K562 (cell line): ENCODE data around the gene VSIG10L. TPM values are rescaled to one million over a fixed set of nuclear protein-coding genes. Genes with fewer than 3 reads are reported as not detected.

ENCODE experiments used
- ATAC-seq: fragments of 200-7000 bp; cut with Tn5 transposase; 3 replicates; pipeline ENCODE4 v1.9.1; 2020; ENCODE audit warnings: moderate library complexity
- BruUV-seq: library from RNA; stranded (reverse); fragments of 400-500 nt; replicated peaks from 2 replicates; lab custom pipeline; 2021; lab: Mats Ljungman, UMichigan
- CTCF ChIA-PET: fragments of 300-600 bp; formaldehyde crosslinking; extraction: SDS; loops from one replicate; lab custom pipeline; 2021; ENCODE audit warnings: low intra/inter-chr PET ratio; lab: Yijun Ruan, JAX
- POLR2A ChIA-PET: fragments of 300-600, 350-650 bp; sonication (Branson Sonifier 250); formaldehyde crosslinking; extraction: SDS; loops from one replicate; lab custom pipeline; 2021; ENCODE audit warnings: antibody characterized with exemption, inconsistent platforms; lab: Yijun Ruan, JAX
- DNase-seq, 4 experiments: peaks; one replicate each; pipeline versions ENCODE4 v3.0.0 to v3.0.0-alpha.2; 2011 to 2018; ENCODE audit warnings: low spot score in 3 of 4, mixed read lengths in 3 of 4; ENCODE audit errors: extremely low read depth in 1 of 4
- FAIRE-seq: peaks from 2 replicates; lab custom pipeline; 2011; peaks lifted over from hg19 to GRCh38; lab: Jason Lieb, UNC
- H2AFZ ChIP-seq: 2 replicates; pipeline ENCODE4 v1.6.0; 2011; ENCODE audit warnings: low read depth, low read length, control low read depth, inconsistent platforms
- H3K27ac ChIP-seq: fragments of 200-600 bp; 3 replicates; pipeline ENCODE4 v1.8.0; 2011; ENCODE audit warnings: low read depth, mild to moderate bottlenecking, control low read depth, inconsistent platforms, low read length, moderate library complexity, mixed read lengths; ENCODE audit errors: extremely low read depth
- H3K27me3 ChIP-seq, 2 experiments: fragments of 300-600 bp in 1 of 2; 2 replicates in 1 of 2; 3 replicates in 1 of 2; pipeline versions ENCODE4 v1.6.0 to v1.8.0; 2011; ENCODE audit warnings: inconsistent platforms in 2 of 2, low read length in 2 of 2, mild to moderate bottlenecking in 1 of 2, mixed read lengths in 1 of 2, moderate library complexity in 1 of 2; ENCODE audit not compliant: control insufficient read depth in 2 of 2, insufficient read depth in 2 of 2
- H3K36me3 ChIP-seq: fragments of 300-600 bp; 3 replicates; pipeline ENCODE4 v1.8.0; 2011; ENCODE audit warnings: mild to moderate bottlenecking, low read length, inconsistent platforms; ENCODE audit not compliant: control insufficient read depth, insufficient read depth
- H3K4me1 ChIP-seq, 2 experiments: fragments of 200-600 bp in 1 of 2; replicated peaks in 1 of 2; 2 replicates in 1 of 2; 3 replicates in 1 of 2; pipeline versions ENCODE4 v1.5.1 to v1.8.0; 2011; ENCODE audit warnings: inconsistent platforms in 2 of 2, low read length in 2 of 2, mild to moderate bottlenecking in 1 of 2, mixed read lengths in 1 of 2, moderate library complexity in 1 of 2; ENCODE audit not compliant: control insufficient read depth in 2 of 2, insufficient read depth in 2 of 2
- H3K4me2 ChIP-seq: 2 replicates; pipeline ENCODE4 v1.6.1; 2011; ENCODE audit warnings: low read length, control low read depth, inconsistent platforms, mixed read lengths; ENCODE audit not compliant: insufficient read depth
- H3K4me3 ChIP-seq: fragments of 200-600 bp; sonication (generic), shearing (Covaris generic); 2 replicates; pipeline ENCODE4 v1.5.1; 2016; ENCODE audit warnings: control low read depth, inconsistent platforms
- H3K79me2 ChIP-seq: fragments of 200-600 bp; 3 replicates; pipeline ENCODE4 v1.8.0; 2011; ENCODE audit warnings: low read length, inconsistent platforms; ENCODE audit not compliant: control insufficient read depth, insufficient read depth
- H3K9ac ChIP-seq, 2 experiments: 2 replicates each; pipeline versions ENCODE4 v1.6.0 to v1.6.1; 2011; ENCODE audit warnings: low read depth in 2 of 2, low read length in 2 of 2, control low read depth in 1 of 2, inconsistent platforms in 1 of 2, mild to moderate bottlenecking in 1 of 2, mixed read lengths in 1 of 2; ENCODE audit not compliant: insufficient read depth in 1 of 2
- H3K9me1 ChIP-seq: one replicate; pipeline ENCODE4 v1.6.0; 2011; ENCODE audit warnings: inconsistent platforms, mild to moderate bottlenecking, low read length, moderate library complexity; ENCODE audit not compliant: control insufficient read depth, insufficient read depth
- H3K9me3 ChIP-seq: replicated peaks from 2 replicates; pipeline ENCODE4 v1.5.1; 2011; ENCODE audit warnings: low read depth, low read length, inconsistent platforms; ENCODE audit not compliant: control insufficient read depth, insufficient read depth
- H4K20me1 ChIP-seq: replicated peaks from 2 replicates; pipeline ENCODE4 v1.6.1; 2011; ENCODE audit warnings: low read length, inconsistent platforms, mixed read lengths; ENCODE audit not compliant: control insufficient read depth, insufficient read depth
- EGR1 ChIP-seq: fragments of 450-650 bp; conservative IDR thresholded peaks from 2 replicates; pipeline ENCODE4 v1.6.1; 2017; ENCODE audit warnings: mild to moderate bottlenecking
- SIRT6 ChIP-seq: IDR thresholded peaks from one replicate; pipeline ENCODE4 v1.6.1; 2012; ENCODE audit warnings: low read depth, mild to moderate bottlenecking, control low read depth, inconsistent platforms, low read length, moderate library complexity
- XRCC4 ChIP-seq: IDR thresholded peaks from one replicate; pipeline ENCODE4 v1.6.1; 2011; ENCODE audit not compliant: insufficient read depth, insufficient read length; ENCODE audit errors: extremely low read depth
- WGBS: fragments of 100-300 bp; shearing (Covaris generic); methylation state at CpG from one replicate; pipeline ENCODE4 v1.1.6; 2016; ENCODE audit warnings: low coverage, mixed read lengths; ENCODE audit not compliant: insufficient coverage; ENCODE audit errors: missing lambda C conversion rate; 5-methylcytosine and 5-hydroxymethylcytosine counted together
- in situ Hi-C: fragments of 300-500 bp; cut with MboI; formaldehyde crosslinking; loops from 4 replicates; pipeline ENCODE4 v1.15.0; 2018; ENCODE audit warnings: inconsistent platforms, mixed read lengths
- intact Hi-C: fragments of 100-400 bp; cut with micrococcal nuclease; formaldehyde crosslinking; loops from 2 replicates; pipeline ENCODE4 v1.14.2; 2022
- polyA plus RNA-seq, 8 experiments: library from polyadenylated mRNA; depleted of rRNA in 4 of 8; stranded (reverse) in 5 of 8; unstranded in 3 of 8; fragments of >200 nt; fragmentation: Nextera tagmentation in 2 of 8; fragmentation: Illumina TruSeq in 1 of 8; extraction: Ambion mirVana in 2 of 8; extraction: Trizol in 1 of 8; gene quantifications; 2 replicates each; pipeline versions ENCODE4 v1.2.1 to v1.2.3, GENCODE V29; 2011 to 2014; ENCODE audit warnings: inconsistent platforms in 1 of 8, missing spikeins in 1 of 8
- total RNA-seq, 7 experiments: library from RNA; depleted of rRNA in 6 of 7; stranded (reverse); fragments of >200 nt in 6 of 7; fragmentation: Illumina TruSeq in 2 of 7; extraction: Trizol in 2 of 7; gene quantifications; 2 replicates each; pipeline versions ENCODE4 v1.2.1 to v1.2.3, GENCODE V29; 2011 to 2021; ENCODE audit warnings: low replicate concordance in 1 of 7

Gene VSIG10L
- total and polyA plus RNA-seq, 9 of the 15 experiments (the other 6 are each of a cell fraction or from before 2014, with no cell fraction given) = 1.1 to 7.6 (median 2.2) TPM

- no peak for ATAC-seq
- Histone ChIP-seq H3K9me1 (no peaks in the 10 kb centered on the region), H3K36me3 (no peaks in the 10 kb centered on the region), H3K4me3 (no peak overlapping the region), H2AFZ (no peak overlapping the region), H3K9me3 (no peaks in the 10 kb centered on the region), H3K79me2 (no peaks in the 10 kb centered on the region), H3K4me1 (peaks cover 0 to 7% of the 10 kb centered on the region in 2 experiments; a peak in 2 of 5 replicates), H4K20me1 (no peaks in the 10 kb centered on the region), H3K4me2 (no peak overlapping the region), H3K9ac (peak overlapping the region in 1 of 2 experiments; percentile 17; a peak in 1 of 4 replicates), H3K27ac (no peak overlapping the region), H3K27me3 (peaks cover 29 to 84% of the 10 kb centered on the region in 2 experiments; a peak in 4 of 5 replicates)
- no peak for TF ChIP-seq XRCC4
- TF ChIP-seq EGR1 = no peak
- no peak for TF ChIP-seq SIRT6
- no peak for FAIRE-seq
- in situ Hi-C loops = no loop called here
- POLR2A ChIA-PET = no interaction called here
- intact Hi-C loops = loop anchor here (1.0 to 2.0 kb wide), 2 partner anchors 43 to 363 kb away; no protein-coding TSS in a partner anchor
- BruUV-seq = no TSS peak
- 8% methylated on average over 15 of the region's 15 CpGs for WGBS
- no peak for DNase-seq
- CTCF ChIA-PET = no interaction called here
Measured at GRCh38 chr19:51295382-51296126, 46.4 kb downstream of the VSIG10L start.

DNA sequence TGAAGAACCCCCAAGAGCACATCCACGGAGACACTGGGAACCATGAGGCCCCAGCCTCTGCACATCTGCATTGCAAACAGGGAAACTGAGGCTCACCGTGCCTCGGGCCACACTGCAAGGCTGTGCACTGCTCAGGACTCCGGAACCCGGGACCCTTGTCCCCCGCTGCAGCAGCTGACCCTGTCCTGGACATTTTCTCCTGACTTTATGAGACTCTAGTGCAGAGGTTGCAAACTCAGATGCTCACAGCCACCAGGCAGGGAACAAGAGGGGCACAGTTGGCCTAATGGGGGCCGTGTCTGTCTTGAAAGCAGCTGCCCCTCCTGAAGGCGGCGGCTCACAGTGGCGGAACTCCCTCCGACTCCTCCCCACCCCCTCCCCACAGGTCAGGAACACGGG is 47.0 kb downstream of the VSIG10L start:
- CTCF ChIA-PET = no interaction called here
- POLR2A ChIA-PET = no interaction called here
- peaks cover 0 to 7% of the 10 kb centered on the region in 2 experiments; a peak in 2 of 5 replicates for H3K4me1 ChIP-seq
- no peak overlapping the region for H2AFZ ChIP-seq
- in situ Hi-C loops (no loop called here), intact Hi-C loops (no loop called here)
- FAIRE-seq (no peak), DNase-seq (no peak), ATAC-seq (no peak)
- no peaks in the 10 kb centered on the region for H3K9me1 ChIP-seq
- 5% methylated on average over 9 of the region's 12 CpGs for WGBS
- peaks cover 29 to 82% of the 10 kb centered on the region in 2 experiments; a peak in 4 of 5 replicates for H3K27me3 ChIP-seq
- no peak overlapping the region for H3K4me3 ChIP-seq
- no peaks in the 10 kb centered on the region for H3K79me2 ChIP-seq
- H3K4me2 ChIP-seq = no peak overlapping the region
- H3K27ac ChIP-seq = no peak overlapping the region
- H3K9ac ChIP-seq = 0 out of 4 replicates have a peak overlapping the region, but pooled peaks of 1 of the 2 experiments have one; percentile 6
- no peaks in the 10 kb centered on the region for H4K20me1 ChIP-seq
- BruUV-seq = no TSS peak
- H3K9me3 ChIP-seq = no peaks in the 10 kb centered on the region
- no peaks in the 10 kb centered on the region for H3K36me3 ChIP-seq
